Gastroesophageal sphincter (tissue), 3 donors: ENCODE results near the gene PDE11A.
"Not testable (repeated sequence)": the region's sequence is repeated elsewhere in the genome, so short reads cannot be mapped to it uniquely, and the experiment has no call there.

Experiments used
- CTCF ChIP-seq, 4 experiments: fragments of 200-600 bp in 2 of 4; fragments of 450-650 bp in 2 of 4; sonication (generic) in 1 of 4; IDR thresholded peaks; one replicate each; pipeline ENCODE4 v1.5.1; 2017 to 2019; ENCODE audit warnings: antibody characterized with exemption in 4 of 4, mild to moderate bottlenecking in 2 of 4, moderate library complexity in 2 of 4
- EP300 ChIP-seq: sonication (generic); formaldehyde crosslinking; IDR thresholded peaks from one replicate; pipeline ENCODE4 v1.6.1; 2017; ENCODE audit warnings: antibody characterized with exemption, mild to moderate bottlenecking

GRCh38 chr2:177835418-177836204 is 237.0 kb downstream of the PDE11A start:
- TF ChIP-seq CTCF (IDR thresholded peaks at IDR 0.05); EP300: not testable (repeated sequence)
